Stimulated activated CD8-positive, alpha-beta memory T cell treated with anti-CD3 and anti-CD28 coated beads, Interleukin-7, amount 100 ng/mL, for 48 hours (primary cell): ENCODE measurements around the gene AGMO.

Experiments
- DNase-seq, 2 donors: peaks; one replicate each; pipeline ENCODE4 v3.0.0-alpha.2; 2020; ENCODE audit warnings: low read depth in 1 of 2; ENCODE audit errors: extremely low read depth in 1 of 2

AGMO gene

DNA sequence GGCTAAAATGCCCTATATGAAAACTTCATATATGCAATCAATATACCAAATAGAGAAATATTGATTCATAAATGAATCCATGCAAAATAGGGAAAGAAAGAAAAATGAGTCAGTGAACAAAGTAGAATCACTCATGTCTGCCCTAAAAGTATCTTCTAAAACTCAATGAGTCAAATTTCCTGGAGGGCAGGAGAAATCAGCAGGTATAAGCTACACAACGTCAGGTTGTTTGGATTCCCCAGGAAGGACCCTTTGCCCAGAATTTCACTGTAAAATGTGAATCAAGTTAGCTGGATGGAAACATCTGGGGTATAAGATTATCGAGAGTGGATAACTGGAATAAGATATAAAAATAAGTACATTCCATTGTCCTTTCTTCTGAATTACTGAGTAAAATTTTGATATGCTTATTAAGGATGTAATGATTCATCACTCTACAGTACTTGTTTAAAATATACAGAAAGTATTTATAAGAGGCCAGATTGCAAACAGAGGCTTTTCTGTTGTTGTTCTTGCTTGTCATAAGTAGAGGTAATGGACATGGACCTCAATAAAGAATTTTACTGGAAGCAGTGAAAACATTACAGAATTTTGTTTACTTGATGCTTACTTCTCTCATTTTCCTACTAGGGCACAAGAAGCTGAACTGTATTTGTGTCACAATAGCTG lies 99.0 kb downstream of the AGMO start:
- DNase-seq, result no peak

DNA sequence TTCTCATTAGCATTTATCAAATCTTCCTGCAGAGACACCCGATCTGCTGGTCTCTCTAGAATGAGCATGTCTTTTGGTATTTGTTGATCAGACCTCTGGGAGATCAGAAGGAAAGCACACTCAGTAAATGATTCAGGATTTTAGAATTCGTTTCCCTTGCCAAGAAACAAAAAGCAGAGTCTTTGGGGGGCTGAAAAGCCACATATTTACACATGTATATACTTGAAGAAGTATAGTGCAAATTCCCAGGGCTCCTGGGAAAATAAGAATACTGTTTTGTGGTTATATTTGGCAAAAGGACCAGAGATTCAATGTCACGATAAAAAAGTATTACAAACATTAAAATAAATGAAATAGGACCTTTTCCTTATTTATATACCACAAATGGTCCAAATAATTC lies 100.2 kb downstream of the AGMO start:
- no peak for DNase-seq

DNA sequence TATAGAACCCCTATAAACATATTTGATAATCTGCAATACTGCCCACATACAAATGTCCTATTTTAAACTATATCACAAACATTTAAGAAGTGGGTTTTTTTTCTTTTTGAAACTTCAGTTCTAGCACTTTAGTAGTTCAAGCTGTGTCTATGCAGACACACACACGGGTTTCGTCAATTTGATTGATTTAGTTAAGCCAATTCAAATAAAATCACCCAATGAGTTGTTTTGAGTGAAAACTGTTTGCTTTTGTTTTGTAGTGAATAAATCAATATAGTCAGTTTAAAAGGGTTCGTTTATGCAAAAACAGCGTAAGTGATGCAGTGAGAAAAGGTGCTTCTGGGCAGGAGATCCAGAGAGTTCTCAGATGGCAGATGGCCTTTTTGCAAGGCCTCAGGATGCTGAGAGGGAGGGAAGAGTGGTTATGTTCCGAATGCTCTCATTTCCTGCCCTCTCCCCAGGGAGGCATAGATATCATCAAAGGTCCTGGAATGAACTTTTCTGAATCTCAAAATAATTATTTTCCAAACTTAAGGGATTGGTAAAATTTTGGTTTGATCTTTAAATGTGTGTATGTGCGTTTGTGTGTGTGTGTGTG lies 102.7 kb downstream of the AGMO start:
- no peak for DNase-seq

DNA sequence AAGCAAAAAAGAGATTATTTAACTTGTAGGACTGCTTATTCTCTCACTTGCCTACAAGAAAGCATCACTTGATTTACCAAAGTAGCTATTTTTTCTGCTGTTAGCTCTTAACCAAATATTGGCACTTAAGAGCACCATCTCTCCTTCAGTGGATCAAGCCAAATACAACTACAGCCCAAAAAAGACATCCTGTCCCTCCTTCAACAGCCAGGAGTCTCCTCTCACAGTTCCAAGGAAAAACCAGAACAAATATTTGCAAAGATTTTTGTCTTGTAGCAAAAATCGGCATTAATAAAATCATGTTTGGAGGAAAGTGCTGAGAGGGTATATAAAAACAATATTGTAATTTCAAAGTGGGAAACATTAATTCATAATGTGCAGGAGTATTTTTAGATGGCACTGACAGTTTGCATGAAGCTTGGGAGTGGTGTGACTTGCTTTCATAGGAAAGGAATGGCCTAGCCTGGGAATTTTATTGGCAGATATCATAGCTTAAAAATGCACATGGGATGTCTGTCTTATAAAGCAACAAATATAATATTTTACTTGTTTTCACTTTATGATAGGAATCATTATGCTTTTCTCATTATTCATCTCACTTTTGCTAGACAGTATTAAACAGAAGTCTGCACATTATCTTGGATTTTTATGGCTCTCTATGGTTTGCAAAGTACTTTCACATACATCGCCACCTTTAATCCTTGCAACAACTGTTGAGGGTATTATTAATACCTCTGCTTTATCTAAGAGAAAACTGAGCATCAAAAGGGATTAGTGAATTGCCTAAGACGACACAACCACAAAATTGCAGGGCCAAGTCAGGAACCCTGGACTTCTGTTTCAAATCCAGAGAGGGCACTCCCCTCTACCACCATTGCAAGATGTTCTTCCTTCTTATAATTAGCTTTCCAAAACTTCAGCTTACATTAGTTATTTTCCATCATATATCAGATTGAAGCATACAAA lies 103.5 kb downstream of the AGMO start:
- no peak for DNase-seq

DNA sequence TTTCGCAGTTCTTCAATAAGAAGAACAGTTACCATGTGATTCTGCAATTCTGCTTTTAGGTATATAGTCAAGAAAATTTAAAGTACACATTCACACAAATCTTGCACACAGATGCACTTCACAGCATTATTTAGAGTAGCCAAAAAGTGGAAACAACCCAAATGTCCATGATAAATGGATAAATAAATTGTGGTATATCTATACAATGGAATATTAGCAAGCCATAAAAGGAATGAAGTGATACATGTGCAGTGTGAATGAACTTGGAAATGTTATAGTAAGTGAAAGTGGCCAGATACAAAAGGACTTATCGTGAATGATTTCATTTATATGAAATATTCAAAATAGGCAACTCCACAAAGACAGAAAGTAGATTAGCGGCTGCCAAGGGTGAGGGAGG lies 109.1 kb downstream of the AGMO start:
- no peak for DNase-seq

DNA sequence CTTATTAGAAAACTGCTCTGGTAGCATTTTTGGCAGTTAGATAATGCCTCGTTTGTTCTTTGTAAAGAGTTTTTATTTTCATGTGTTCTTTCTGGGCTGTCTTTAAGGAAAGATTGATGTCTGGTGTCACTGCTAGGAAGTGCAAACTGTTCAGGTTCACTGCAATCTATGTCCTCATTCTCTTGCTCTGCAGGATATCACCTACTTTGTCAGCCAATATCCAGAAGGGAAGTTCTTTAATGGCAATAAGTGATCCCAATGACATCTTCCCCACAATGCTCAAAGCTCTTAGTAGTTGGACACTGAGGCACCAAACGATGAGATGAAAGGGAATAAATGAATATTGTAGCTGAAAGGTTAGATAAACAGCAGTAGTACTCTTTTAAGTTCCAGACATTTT lies 115.1 kb downstream of the AGMO start:
- no peak for DNase-seq

DNA sequence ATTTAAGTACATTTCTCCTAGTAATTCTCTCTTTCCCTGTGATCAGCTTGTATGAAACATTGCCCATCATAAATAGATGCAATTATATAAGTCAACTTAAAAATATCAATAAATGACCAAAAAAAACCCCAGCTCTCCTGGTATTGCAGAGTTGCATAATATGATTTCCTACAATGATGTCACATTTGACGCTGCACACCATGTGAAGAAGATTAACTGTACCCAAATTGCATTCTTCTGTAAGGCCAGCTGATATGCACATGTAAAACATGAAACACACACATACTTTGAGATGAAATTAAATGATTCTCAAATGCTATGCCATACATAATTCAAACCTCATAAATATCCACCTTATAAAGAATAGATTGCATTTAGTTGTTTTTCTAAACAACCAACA lies 115.5 kb downstream of the AGMO start:
- DNase-seq, result no peak

DNA sequence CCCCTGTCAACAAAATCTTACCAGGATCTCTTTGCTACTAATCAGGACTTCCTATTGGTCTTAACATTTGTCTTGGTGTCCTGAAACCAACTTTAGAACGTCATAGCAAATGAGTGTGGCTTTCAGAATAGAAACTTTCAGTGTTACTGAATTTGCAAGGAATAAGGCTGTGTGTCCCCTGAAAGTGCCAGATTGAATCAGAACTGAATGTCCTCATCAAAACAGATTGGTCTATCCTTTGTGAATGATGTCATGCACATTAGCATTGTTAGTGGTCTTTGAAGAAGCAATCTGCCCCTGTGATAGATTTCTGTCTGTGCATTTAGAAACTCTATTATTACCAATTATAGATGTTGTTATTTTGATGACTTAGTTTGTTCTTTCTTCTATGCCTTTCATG lies 119.9 kb downstream of the AGMO start:
- DNase-seq, result no peak

DNA sequence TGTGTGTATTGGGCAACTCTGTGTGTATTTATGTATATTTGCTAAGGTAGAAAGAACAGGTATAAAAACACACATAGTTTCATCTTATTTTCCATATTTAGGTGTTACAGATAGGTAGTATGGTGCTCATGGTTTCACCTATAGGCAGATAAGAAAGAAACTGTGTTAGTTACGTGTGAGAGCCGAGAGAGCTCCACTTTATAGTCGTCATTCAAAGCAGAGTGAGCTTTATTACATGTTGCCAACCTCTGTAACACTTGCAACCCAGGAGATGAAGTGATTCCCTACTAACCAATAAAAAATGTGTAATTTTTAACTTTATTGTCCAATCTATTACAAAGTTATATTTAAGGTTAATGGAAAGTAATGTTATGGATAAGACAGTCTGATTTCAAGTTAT lies 121.3 kb downstream of the AGMO start:
- no peak for DNase-seq

DNA sequence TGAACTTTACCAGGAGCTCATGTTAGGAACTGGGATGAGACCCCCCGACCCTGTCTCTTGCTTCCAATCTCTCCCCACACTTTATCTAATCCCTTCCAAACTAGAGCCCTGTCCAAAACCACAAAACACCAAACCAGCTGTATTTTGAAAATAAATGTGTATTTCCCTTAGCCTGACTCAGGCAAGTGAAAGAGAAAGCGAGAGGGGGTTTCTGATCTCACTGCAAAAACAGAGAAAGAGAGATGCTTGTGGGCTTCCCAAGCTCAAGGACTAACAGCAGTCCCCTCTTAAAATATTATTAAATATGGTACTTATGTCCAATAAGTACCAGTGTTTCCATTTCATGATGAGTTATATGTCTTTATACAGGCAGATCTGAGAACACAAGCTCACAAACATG lies 122.0 kb downstream of the AGMO start:
- no peak for DNase-seq

DNA sequence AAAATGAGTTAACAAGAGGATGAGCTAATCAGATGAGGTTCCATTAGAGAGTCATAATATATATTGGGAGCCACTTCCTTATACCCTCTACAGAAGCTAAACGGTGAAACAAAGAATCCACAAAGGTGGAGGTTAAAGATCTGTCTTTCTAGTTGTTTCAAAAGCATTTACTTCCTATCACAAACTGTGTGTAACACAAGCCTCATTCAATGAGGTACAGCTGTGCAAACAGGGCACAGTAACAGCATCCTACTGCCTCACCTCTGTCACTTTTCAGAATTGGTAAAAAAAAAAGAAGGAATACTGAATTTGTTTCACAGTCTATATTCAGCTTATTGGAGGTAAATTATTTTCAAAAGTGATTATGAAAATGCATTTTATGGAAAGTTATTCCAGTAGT lies 128.7 kb downstream of the AGMO start:
- DNase-seq, result no peak

DNA sequence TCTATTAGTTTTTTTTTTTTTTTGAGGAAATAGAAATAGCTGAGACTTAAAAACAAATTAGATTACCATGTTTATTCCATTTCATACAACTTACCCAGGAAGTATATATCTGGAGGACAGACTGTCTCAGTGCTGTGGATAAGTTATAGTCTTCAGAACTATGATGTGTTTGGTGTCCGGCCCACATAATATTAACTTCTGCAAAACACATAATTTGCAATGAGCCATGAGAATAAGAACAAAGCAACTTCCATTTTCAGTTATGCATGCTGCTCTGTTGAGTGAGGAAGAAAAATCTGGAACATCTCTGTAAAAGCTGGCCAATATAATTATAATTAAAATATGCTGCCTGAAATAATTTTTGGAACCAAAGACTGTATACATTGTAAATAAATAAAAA lies 130.9 kb downstream of the AGMO start:
- DNase-seq, result no peak

DNA sequence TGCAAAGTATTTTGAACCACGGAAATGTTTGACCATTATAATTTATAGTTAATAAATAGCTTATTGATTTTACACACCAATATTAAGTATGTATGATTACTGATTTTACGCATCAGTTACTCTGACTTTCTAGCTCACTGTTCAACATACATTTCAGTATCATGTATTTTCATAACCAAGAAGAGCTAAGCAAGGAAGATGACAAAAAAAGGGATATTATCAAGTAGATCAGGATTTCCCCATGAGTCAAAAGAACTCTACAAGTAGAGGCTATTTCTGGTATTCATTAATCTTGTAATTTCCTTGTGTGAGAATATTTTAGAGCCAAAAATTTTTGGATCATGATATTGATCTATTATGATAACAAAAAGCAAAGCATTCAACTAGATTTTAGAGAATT lies 131.6 kb downstream of the AGMO start:
- no peak for DNase-seq

DNA sequence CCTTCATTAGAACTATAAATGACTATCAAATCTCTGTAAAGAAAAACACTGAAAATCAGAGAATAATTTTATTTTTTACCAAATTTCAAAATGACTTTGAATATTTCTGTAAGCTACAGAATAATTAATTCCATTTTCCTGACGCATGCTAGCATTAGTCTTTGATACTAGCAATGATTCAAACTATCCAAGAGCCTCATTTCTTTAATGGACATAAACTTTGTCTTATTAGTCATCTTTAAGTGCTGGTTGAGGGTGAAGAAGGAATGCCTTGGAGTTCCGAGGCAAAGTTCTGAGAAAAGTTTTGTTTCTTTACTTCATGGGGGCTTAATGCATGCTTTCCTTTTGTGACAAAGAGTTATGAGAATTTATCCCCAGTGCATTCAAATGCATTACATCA lies 137.3 kb downstream of the AGMO start:
- no peak for DNase-seq

DNA sequence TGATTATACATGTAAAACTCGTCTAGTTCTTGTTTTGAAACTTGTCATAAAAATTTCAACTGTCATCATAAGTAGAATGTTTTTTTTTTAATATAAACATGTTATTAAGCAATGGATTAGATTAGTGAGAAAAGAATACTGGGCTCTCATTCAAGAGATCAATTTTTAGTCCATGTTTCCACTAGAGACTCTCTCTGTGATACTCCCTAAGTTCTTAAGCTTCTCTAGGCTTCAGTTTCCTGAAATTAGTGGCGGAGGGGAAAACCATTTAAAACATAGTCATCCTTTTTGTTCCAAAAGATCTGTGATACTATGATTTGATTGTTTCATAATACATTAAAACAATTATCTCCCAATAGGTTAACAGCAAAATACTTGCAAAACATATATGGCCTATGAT lies 142.2 kb downstream of the AGMO start:
- no peak for DNase-seq

DNA sequence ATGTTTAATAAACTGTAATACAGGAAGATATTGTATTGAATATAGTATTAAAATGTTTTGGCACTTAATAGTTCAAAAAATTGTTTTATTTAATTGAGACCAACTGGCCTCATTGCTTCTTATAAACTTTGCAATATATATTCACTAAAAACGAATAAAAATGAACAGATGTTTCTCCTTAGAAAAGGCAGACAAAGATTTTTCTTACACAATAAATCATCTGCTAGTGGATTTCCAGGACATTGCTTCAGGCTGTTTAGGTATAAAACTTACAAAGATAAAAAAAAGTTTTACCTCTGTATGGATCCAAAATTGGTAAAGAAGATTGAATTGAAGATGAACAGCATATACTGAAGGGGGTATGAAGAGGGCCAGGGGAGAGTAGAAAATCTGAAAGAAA lies 143.6 kb downstream of the AGMO start:
- no peak for DNase-seq

DNA sequence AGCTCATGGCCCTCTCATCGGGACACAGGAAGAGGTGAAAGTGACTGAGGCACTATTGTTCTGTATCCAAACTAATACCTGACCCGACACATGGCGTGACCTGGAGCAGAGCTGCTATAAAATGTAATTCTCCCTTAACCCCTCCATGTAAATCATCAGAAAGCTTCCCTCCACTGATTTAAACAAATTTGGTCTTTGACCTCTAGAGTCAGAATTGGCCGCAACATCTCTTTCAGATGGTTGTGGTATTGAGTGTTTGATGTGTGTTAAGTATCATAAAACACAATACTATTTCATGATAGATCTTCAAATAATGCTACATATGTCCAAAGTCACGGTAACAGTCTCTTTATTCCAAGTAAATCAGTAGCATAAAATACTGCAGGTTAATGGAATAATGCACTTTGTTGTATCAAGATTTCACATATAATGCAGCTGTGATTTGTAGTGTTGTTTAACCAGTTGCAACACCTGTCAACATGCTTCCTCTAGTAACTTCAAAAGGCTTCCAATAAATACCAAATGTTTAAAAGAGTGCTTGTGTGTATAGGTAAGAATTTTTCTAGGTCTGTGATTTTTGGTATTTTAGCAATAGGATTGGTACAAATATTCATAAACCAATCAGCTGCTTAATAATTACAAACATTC lies 144.3 kb downstream of the AGMO start:
- DNase-seq, result no peak

DNA sequence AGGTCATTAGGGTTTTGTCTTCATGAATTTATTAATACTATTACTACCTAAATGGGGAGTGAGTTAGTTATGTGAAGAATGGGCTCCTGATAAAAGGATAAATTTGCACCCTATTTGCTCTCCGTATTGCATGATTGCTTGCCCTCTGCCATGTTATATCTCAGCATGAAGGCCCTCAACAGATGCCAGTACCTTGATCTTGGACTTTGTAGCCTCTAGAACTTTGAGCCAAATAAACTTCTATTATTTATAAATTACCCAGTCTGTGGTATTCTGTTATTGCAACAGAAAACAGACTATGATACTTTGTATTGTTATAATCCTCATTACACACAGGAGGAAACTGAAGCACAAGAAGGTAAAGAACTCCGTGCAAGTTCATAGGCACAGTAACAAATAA lies 150.8 kb downstream of the AGMO start:
- DNase-seq, result no peak

DNA sequence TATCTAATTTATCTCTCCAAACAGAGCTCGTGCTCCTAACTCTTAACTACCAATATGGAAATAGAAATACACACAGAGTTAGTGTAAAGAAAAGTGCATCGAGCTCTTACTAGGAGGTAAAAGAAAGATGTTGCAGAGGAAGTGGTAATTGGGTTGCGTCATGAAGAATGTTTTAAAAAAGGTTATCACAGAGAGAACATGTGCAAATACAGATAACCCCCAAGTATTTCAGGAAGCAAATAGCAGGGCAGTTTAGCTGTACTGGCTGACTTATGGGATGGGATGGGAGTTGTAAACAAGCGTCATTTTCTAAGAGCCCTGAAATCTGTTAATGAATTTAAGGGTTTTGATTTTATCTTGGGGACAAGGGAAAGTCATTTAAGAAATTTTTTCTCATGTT lies 153.9 kb downstream of the AGMO start:
- DNase-seq, result no peak

DNA sequence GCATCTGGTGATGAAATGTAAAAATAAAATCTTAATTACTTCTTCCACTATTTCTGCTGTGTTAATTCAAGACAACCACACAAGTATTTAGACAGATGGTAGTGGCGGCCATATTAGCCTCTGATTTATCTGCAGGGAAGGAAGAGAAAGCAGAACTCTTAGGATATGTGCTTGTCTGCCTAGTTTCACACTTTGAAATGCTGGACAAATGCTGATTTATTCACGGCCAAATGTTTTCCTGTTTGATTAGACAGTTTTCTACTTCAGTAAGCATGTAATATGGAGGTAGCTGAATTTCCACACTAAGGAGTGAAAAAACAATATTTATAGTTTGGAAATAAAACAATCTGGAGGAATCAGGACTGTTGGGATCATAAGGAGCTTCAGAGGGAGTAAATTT lies 158.1 kb downstream of the AGMO start:
- DNase-seq, result no peak

DNA sequence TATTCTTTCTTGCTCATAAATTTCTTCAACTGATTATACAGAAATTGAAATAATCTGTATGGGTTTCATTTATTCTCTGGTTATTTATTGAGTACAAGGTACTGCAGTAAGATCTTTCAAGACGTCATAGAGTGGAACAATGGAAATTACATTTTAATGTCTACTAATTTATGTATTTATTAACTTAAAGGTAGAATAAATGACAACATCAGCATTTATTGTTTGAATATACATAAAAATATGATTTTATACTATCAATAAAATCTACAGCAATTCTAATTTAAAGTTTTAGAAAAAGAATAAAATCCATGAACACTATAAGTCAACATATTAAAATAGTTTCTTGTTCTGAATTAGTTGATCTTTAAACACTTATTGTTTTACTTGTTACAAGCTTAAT lies 158.5 kb downstream of the AGMO start:
- no peak for DNase-seq
